Measurements from ENCODE around the gene TRIM38. TPM values are rescaled to one million over a fixed set of nuclear protein-coding genes. Genes with fewer than 3 reads are reported as not detected.

TRIM38 gene
- not detected in 2 replicates for polyA plus RNA-seq
- not detected in 2 replicates for polyA minus RNA-seq

- Histone ChIP-seq H3K79me2 (replicated peaks; ENCODE audit: insufficient read depth, low read length) (no peaks in the 10 kb centered on the region), H3F3A (ENCODE audit: insufficient read depth, low read length, poor library complexity, severe bottlenecking) (no peaks in the 10 kb centered on the region), H3K9ac (ENCODE audit: low read length) (no peak within 1 kb of the TSS), H2AFZ (ENCODE audit: low read depth, low read length) (no peak within 1 kb of the TSS), H3K27ac (ENCODE audit: low read length) (no peak within 1 kb of the TSS), H3K4me2 (ENCODE audit: low read length) (no peak within 1 kb of the TSS), H3K4me3 (ENCODE audit: low read length) (no peak within 1 kb of the TSS), H3K9me3 (ENCODE audit: low read length) (no peaks in the 10 kb centered on the region), H3K9me2 (ENCODE audit: insufficient read depth, low read length) (no peaks in the 10 kb centered on the region), H3K36me3 (ENCODE audit: insufficient read depth, low read length) (no peaks in the 10 kb centered on the region), H4K20me1 (ENCODE audit: insufficient read depth) (no peaks in the 10 kb centered on the region), H3K27me3 (ENCODE audit: insufficient read depth, low read depth, low read length) (no peaks in the 10 kb centered on the region)
- TF ChIP-seq EZH2 (IDR thresholded peaks at IDR 0.05; ENCODE audit: borderline replicate concordance, insufficient read depth, low read length, poor library complexity, severe bottlenecking) (no peak), REST (IDR thresholded peaks at IDR 0.05; ENCODE audit: borderline replicate concordance) (no peak), RAD21 (conservative IDR thresholded peaks at IDR 0.05) (no peak), TAF1 (IDR thresholded peaks at IDR 0.05; ENCODE audit: low read depth) (no peak)
Observed at GRCh38 chr6:25962149-25963127, at the start of gene TRIM38. TSS of gene TRIM38 (plus strand) at chr6:25962802. CDS start at chr6:25966523, 3,721 bp downstream.

- Histone ChIP-seq H2AFZ (ENCODE audit: low read depth, low read length) (no peak overlapping the region), H3K9ac (ENCODE audit: low read length) (no peak overlapping the region), H3K4me2 (ENCODE audit: low read length) (no peak overlapping the region), H4K20me1 (ENCODE audit: insufficient read depth) (no peaks in the 10 kb centered on the region), H3K9me2 (ENCODE audit: insufficient read depth, low read length) (no peaks in the 10 kb centered on the region), H3K79me2 (replicated peaks; ENCODE audit: insufficient read depth, low read length) (no peaks in the 10 kb centered on the region), H3K36me3 (ENCODE audit: insufficient read depth, low read length) (no peaks in the 10 kb centered on the region), H3K27ac (ENCODE audit: low read length) (no peak overlapping the region), H3F3A (ENCODE audit: insufficient read depth, low read length, poor library complexity, severe bottlenecking) (no peaks in the 10 kb centered on the region), H3K9me3 (ENCODE audit: low read length) (no peaks in the 10 kb centered on the region), H3K27me3 (ENCODE audit: insufficient read depth, low read depth, low read length) (no peaks in the 10 kb centered on the region), H3K4me3 (ENCODE audit: low read length) (no peak overlapping the region)
- TF ChIP-seq REST (IDR thresholded peaks at IDR 0.05; ENCODE audit: borderline replicate concordance): no peak
- no peak for TF ChIP-seq CTCF (IDR thresholded peaks at IDR 0.05; ENCODE audit: poor library complexity, severe bottlenecking)
- TF ChIP-seq POLR2AphosphoS5 (IDR thresholded peaks at IDR 0.05): no peak
- TF ChIP-seq TAF1 (IDR thresholded peaks at IDR 0.05; ENCODE audit: low read depth): no peak
- no peak for TF ChIP-seq SMC3 (conservative IDR thresholded peaks at IDR 0.05; ENCODE audit: poor library complexity)
- TF ChIP-seq RAD21 (conservative IDR thresholded peaks at IDR 0.05): no peak
- TF ChIP-seq EP300 (conservative IDR thresholded peaks at IDR 0.05; ENCODE audit: poor library complexity, severe bottlenecking): no peak
- TF ChIP-seq EZH2 (IDR thresholded peaks at IDR 0.05; ENCODE audit: borderline replicate concordance, insufficient read depth, low read length, poor library complexity, severe bottlenecking): no peak
- no peak for TF ChIP-seq MXI1 (conservative IDR thresholded peaks at IDR 0.05; ENCODE audit: poor library complexity, severe bottlenecking)
Observed at GRCh38 chr6:25913741-25914140, 48.9 kb upstream of the TRIM38 start.

All from neural cell (in vitro differentiated cells).